Trophoblast cell (in vitro differentiated cells and primary cell): ENCODE data around the gene RELL2.

Source experiments
- DNase-seq, 2 donors: peaks; one replicate each; pipeline ENCODE4 v3.0.0-alpha.2; 2016
- H2AFZ ChIP-seq: 2 replicates; pipeline ENCODE4 v1.6.1; 2013; ENCODE audit warnings: low read length, moderate library complexity, mild to moderate bottlenecking; ENCODE audit not compliant: insufficient read depth, poor library complexity
- H2AK5ac ChIP-seq: 2 replicates; pipeline ENCODE4 v1.6.1; 2013; ENCODE audit warnings: mild to moderate bottlenecking, low read length
- H2BK120ac ChIP-seq: 2 replicates; pipeline ENCODE4 v1.6.1; 2013; ENCODE audit warnings: low read length, mild to moderate bottlenecking, moderate library complexity; ENCODE audit not compliant: insufficient read depth, poor library complexity
- H2BK12ac ChIP-seq: 2 replicates; pipeline ENCODE4 v1.6.1; 2013; ENCODE audit warnings: mild to moderate bottlenecking, low read length, moderate library complexity
- H2BK5ac ChIP-seq: 2 replicates; pipeline ENCODE4 v1.6.1; 2013; ENCODE audit warnings: low read length, low read depth, moderate library complexity, mild to moderate bottlenecking; ENCODE audit not compliant: poor library complexity
- H3K14ac ChIP-seq: 2 replicates; pipeline ENCODE4 v1.6.1; 2013; ENCODE audit warnings: mild to moderate bottlenecking, low read length
- H3K18ac ChIP-seq: 2 replicates; pipeline ENCODE4 v1.6.1; 2013; ENCODE audit warnings: mild to moderate bottlenecking, low read length
- H3K23ac ChIP-seq: 2 replicates; pipeline ENCODE4 v1.6.1; 2013; ENCODE audit warnings: low read length
- H3K27ac ChIP-seq: 2 replicates; pipeline ENCODE4 v1.5.1; 2013; ENCODE audit warnings: low read depth, mild to moderate bottlenecking, inconsistent platforms, low read length, moderate library complexity
- H3K27me3 ChIP-seq: 2 replicates; pipeline ENCODE4 v1.6.1; 2013; ENCODE audit warnings: inconsistent platforms, mild to moderate bottlenecking, low read length, moderate library complexity; ENCODE audit not compliant: insufficient read depth
- H3K36me3 ChIP-seq, 2 experiments: 1 replicate in 1 of 2; 2 replicates in 1 of 2; pipeline ENCODE4 v1.6.1; 2013; ENCODE audit warnings: low read length in 2 of 2, mild to moderate bottlenecking in 2 of 2, moderate library complexity in 1 of 2; ENCODE audit not compliant: insufficient read depth in 2 of 2, control insufficient read depth in 1 of 2
- H3K4ac ChIP-seq: 2 replicates; pipeline ENCODE4 v1.6.1; 2013; ENCODE audit warnings: low read depth, mild to moderate bottlenecking, low read length, moderate library complexity
- H3K4me1 ChIP-seq, 2 experiments: 1 replicate in 1 of 2; 2 replicates in 1 of 2; pipeline ENCODE4 v1.6.1; 2013; ENCODE audit warnings: low read length in 2 of 2, mild to moderate bottlenecking in 2 of 2, moderate library complexity in 1 of 2; ENCODE audit not compliant: insufficient read depth in 2 of 2, control insufficient read depth in 1 of 2
- H3K4me2 ChIP-seq: 2 replicates; pipeline ENCODE4 v1.6.1; 2013; ENCODE audit warnings: inconsistent platforms, mild to moderate bottlenecking, low read length, moderate library complexity
- H3K4me3 ChIP-seq: 2 replicates; pipeline ENCODE4 v1.5.1; 2013; ENCODE audit warnings: mild to moderate bottlenecking, low read depth, low read length, inconsistent platforms
- H3K79me1 ChIP-seq: one replicate; pipeline ENCODE4 v1.6.1; 2013; ENCODE audit warnings: low read length
- H3K79me2 ChIP-seq: 2 replicates; pipeline ENCODE4 v1.6.1; 2013; ENCODE audit warnings: low read length, mild to moderate bottlenecking; ENCODE audit not compliant: control insufficient read depth, insufficient read depth, poor library complexity
- H3K9ac ChIP-seq: 2 replicates; pipeline ENCODE4 v1.6.1; 2013; ENCODE audit warnings: mild to moderate bottlenecking, low read length
- H3K9me3 ChIP-seq: 2 replicates; pipeline ENCODE4 v1.6.1; 2013; ENCODE audit warnings: low read depth, mild to moderate bottlenecking, control low read depth, inconsistent platforms, low read length; ENCODE audit not compliant: insufficient read depth
- H4K12ac ChIP-seq: 2 replicates; pipeline ENCODE4 v1.6.1; 2013; ENCODE audit warnings: low read depth, mild to moderate bottlenecking, low read length, moderate library complexity
- H4K8ac ChIP-seq: 2 replicates; pipeline ENCODE4 v1.6.1; 2013; ENCODE audit warnings: low read depth, mild to moderate bottlenecking, low read length, moderate library complexity
- H4K91ac ChIP-seq: one replicate; pipeline ENCODE4 v1.6.1; 2013; ENCODE audit warnings: low read depth, mild to moderate bottlenecking, low read length, moderate library complexity
- WGBS: extraction: QIAGEN DNeasy Blood & Tissue Kit; methylation state at CpG from one replicate; pipeline ENCODE4 v1.1.7; 2013; ENCODE audit warnings: missing lambda C conversion rate; ENCODE audit not compliant: insufficient read length, insufficient coverage; ENCODE audit errors: extremely low coverage; 5-methylcytosine and 5-hydroxymethylcytosine counted together

RELL2 gene

GRCh38 chr5:141597814-141598213 lies 39.0 kb upstream of the RELL2 start:
- H3K9me3 ChIP-seq = no peaks in the 10 kb centered on the region
- no peak overlapping the region for H3K4me3 ChIP-seq
- H4K8ac ChIP-seq = no peak overlapping the region
- peaks cover 1% of the 10 kb centered on the region for H3K79me2 ChIP-seq
- H3K18ac ChIP-seq = no peak overlapping the region
- no peak overlapping the region for H3K23ac ChIP-seq
- H3K9ac ChIP-seq = no peak overlapping the region
- no peak overlapping the region for H3K4me2 ChIP-seq
- no peak overlapping the region for H2BK12ac ChIP-seq
- no peak overlapping the region for H2AK5ac ChIP-seq
- no peak overlapping the region for H2AFZ ChIP-seq
- no peak overlapping the region for H3K27ac ChIP-seq
- H3K14ac ChIP-seq = no peak overlapping the region
- no peaks in the 10 kb centered on the region for H3K4me1 ChIP-seq
- no peaks in the 10 kb centered on the region for H3K79me1 ChIP-seq
- peaks cover 2 to 4% of the 10 kb centered on the region in 2 experiments for H3K36me3 ChIP-seq
- H2BK120ac ChIP-seq = no peak overlapping the region
- no CpG with 5 or more reads among the region's 2 CpGs for WGBS
- no peak overlapping the region for H4K12ac ChIP-seq
- no peak overlapping the region for H4K91ac ChIP-seq
- H3K27me3 ChIP-seq = no peaks in the 10 kb centered on the region
- no peak overlapping the region for H2BK5ac ChIP-seq
- H3K4ac ChIP-seq = peak overlapping the region; percentile 76
- no peak for DNase-seq

DNA sequence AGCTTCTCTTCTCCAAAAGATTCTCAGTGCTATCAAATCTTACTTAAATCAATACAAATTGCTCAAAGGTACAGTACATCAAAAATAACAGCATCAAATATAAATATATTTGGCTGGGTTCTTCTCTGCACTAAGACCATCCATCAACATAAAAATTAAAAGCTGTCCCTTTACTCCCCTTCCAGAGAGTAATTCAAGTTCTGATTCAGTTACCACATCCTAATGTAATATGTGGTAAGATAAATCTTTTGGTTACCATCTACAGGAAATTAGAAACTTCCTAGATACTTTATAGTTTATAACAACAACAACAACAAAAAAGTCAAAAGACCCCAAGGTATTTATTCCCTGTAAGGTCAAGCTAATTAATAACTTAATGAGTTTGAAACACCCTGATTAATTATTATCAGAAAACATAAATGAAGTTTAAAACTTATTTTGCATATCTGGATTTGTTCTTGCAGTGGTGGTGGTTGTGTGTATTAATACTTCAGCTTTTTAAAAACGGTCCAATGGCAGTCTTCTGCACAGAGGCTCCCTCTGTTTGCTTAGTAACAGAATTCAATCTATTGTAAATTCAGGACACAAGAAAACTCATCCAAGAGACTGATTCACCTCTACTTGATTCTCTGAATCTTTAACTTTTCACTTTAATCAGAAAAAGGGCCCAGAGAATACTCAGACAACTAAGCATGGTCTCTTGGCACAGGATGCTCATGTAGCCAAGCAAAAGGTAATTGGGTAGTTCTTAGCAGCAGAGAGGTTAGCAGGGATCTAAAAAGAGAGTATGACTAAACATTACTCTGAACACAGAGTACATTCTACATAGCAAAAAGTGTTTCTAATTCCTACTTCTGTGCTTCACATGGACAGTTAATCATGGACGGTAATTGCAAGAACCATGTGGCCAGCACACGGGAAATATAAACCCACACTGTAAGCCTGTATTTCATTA lies 38.1 kb upstream of the RELL2 start:
- Histone ChIP-seq H4K91ac (no peak overlapping the region), H4K12ac (no peak overlapping the region), H3K79me1 (no peaks in the 10 kb centered on the region), H3K27ac (no peak overlapping the region), H3K23ac (no peak overlapping the region), H3K4ac (no peak overlapping the region), H3K9ac (no peak overlapping the region), H4K8ac (no peak overlapping the region), H3K36me3 (peaks cover 2 to 6% of the 10 kb centered on the region in 2 experiments), H2BK120ac (no peak overlapping the region), H3K4me2 (no peak overlapping the region), H3K9me3 (no peaks in the 10 kb centered on the region), H2BK12ac (no peak overlapping the region), H3K18ac (no peak overlapping the region), H2BK5ac (no peak overlapping the region), H3K4me3 (no peak overlapping the region), H3K27me3 (no peaks in the 10 kb centered on the region), H3K14ac (no peak overlapping the region), H3K4me1 (no peaks in the 10 kb centered on the region), H2AK5ac (no peak overlapping the region), H3K79me2 (peaks cover 1% of the 10 kb centered on the region), H2AFZ (no peak overlapping the region)
- WGBS = no CpG with 5 or more reads among the region's 3 CpGs
- DNase-seq = no peak

DNA sequence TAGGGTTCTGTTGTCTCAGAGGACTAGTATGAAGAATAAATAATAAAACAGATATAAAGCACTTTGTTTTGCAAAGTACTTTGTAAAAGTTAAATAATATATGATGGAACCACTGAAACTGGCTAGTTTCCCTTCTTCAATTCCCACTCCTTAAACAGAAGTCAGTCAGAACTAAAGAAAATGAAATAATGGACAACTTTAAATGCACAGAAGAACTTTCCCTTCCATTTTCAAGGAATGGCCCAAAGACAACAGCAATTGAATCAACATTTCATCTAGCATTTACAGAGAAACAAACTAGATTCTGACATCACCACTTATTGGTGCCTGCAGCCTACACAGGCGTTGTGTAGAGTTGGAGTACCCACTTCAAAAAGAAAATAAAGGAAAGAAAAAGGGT lies 34.2 kb upstream of the RELL2 start:
- no peak for DNase-seq
- Histone ChIP-seq H3K27me3 (no peaks in the 10 kb centered on the region), H2BK120ac (no peak overlapping the region), H3K9ac (no peak overlapping the region), H2AK5ac (no peak overlapping the region), H2BK12ac (no peak overlapping the region), H3K36me3 (peaks cover 0 to 2% of the 10 kb centered on the region in 2 experiments), H2BK5ac (no peak overlapping the region), H3K9me3 (no peaks in the 10 kb centered on the region), H3K4me2 (no peak overlapping the region), H4K12ac (no peak overlapping the region), H3K18ac (no peak overlapping the region), H3K79me1 (no peaks in the 10 kb centered on the region), H3K23ac (no peak overlapping the region), H3K27ac (no peak overlapping the region), H3K4ac (peak overlapping the region; percentile 69), H3K4me1 (peaks cover 0 to 5% of the 10 kb centered on the region in 2 experiments), H4K8ac (no peak overlapping the region), H3K14ac (no peak overlapping the region), H3K79me2 (peaks cover 3% of the 10 kb centered on the region), H4K91ac (no peak overlapping the region), H3K4me3 (no peak overlapping the region), H2AFZ (no peak overlapping the region)
- WGBS = no CpG with 5 or more reads among the region's 1 CpG

DNA sequence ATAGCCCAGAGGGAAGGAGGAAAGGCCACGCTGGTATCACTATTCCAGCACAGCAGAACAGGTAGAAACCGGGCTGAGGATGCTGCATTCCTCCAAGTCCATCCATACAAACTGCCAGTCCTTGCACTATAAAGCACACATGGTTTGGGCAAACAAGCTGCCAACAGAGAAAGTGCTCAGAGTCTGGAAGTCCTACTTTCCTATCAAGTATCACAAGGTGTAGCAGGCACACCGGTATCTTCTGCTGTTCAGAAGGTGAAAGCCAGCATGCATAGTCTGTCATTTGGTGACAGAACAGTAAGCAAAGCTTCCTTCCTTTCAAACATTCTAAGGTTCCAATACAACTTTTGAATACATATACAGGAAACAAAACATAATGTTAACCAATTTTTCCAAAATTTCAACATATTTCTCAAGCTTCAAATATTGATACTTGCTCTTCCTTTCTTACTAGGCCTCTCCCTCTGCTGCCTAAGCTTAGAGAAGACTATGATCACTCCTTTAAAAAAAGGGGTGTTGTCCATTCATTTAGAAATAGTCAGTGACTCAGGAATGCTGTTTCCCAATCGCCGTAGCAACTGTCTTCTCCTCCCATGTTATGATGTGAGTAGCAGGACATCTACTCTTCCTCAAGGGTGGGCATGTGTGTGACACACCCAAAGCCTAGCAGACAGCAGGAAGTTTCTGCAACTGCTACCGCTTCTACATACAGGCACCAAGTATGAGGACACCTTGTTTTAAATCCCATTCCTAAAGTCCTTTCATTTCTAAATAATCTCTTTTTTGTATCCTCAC lies 32.7 kb upstream of the RELL2 start:
- H3K27ac ChIP-seq = no peak overlapping the region
- peaks cover 0 to 2% of the 10 kb centered on the region in 2 experiments for H3K36me3 ChIP-seq
- no peak overlapping the region for H3K4me3 ChIP-seq
- no peak overlapping the region for H3K9ac ChIP-seq
- H3K18ac ChIP-seq = no peak overlapping the region
- H3K4me2 ChIP-seq = no peak overlapping the region
- H3K27me3 ChIP-seq = no peaks in the 10 kb centered on the region
- no peak overlapping the region for H3K23ac ChIP-seq
- DNase-seq = peak; percentile 85 to 91
- H3K9me3 ChIP-seq = no peaks in the 10 kb centered on the region
- H3K79me1 ChIP-seq = no peaks in the 10 kb centered on the region
- no peak overlapping the region for H2BK120ac ChIP-seq
- WGBS = no CpG with 5 or more reads among the region's 6 CpGs
- no peak overlapping the region for H2AFZ ChIP-seq
- no peak overlapping the region for H2AK5ac ChIP-seq
- peaks cover 5% of the 10 kb centered on the region for H3K79me2 ChIP-seq
- no peak overlapping the region for H3K14ac ChIP-seq
- peaks cover 0 to 5% of the 10 kb centered on the region in 2 experiments for H3K4me1 ChIP-seq
- H4K12ac ChIP-seq = no peak overlapping the region
- no peak overlapping the region for H4K8ac ChIP-seq
- no peak overlapping the region for H2BK5ac ChIP-seq
- no peak overlapping the region for H2BK12ac ChIP-seq
- H4K91ac ChIP-seq = no peak overlapping the region
- H3K4ac ChIP-seq = peak overlapping the region; percentile 82
